HG02973 (cell line): Measurements from ENCODE around the gene CTBP1.

Experiments
- ATAC-seq: cut with Tn5 transposase; IDR thresholded peaks from one replicate; pipeline ENCODE4 v1.9.1; 2021; ENCODE audit warnings: moderate library complexity; ENCODE audit not compliant: unreplicated experiment

CTBP1 gene

DNA sequence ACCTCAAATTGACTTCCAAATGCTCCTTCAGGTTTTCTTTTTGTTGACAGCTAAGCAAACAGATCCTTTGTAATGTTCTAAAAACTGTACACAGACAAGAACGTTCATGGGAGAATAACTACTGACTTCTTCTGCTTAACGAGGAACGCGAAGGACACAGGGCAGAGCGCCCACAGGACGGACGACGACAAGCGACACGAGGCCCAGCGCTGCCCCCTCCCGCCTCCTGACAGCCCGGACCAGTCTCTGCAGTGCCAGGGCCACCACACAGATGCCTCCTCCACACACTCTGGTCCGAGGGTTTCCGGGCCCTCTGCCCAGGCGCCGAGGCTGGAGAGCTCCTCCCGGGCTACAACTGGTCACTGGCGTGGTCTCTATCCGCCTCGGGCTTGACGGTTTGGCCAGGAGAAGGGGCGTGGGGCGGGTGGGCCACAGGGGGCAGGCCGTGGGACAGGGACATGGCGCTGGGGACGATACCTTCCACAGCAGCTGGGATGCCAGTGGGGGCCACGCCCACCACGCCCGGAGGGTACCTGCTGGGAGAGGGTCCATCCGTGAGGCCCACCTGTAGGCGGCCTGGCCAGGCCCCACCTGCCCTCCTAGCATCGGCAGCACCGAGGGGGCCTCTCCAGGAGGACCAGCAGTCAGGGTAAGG, 36.9 kb downstream of the CTBP1 start:
- no peak for ATAC-seq

DNA sequence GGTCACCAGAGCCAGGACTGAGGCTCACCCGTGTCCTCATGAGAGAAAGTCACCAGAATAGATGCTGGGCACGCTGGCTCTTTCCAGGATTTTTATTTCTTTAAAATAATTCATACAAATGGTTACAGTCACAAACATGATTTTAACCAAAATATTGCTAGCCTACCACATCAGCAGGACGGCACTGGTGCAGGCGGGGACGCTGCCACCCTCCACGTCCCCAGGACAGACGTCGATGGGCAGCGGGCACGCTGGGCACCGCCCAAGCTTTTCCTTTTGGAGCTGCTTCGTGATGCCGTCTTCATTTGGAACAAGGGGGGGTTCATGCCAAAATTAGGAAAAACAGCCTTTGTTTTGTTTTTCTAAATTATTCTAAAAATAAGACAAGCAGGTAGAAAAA, 37.6 kb downstream of the CTBP1 start:
- ATAC-seq = no peak

DNA sequence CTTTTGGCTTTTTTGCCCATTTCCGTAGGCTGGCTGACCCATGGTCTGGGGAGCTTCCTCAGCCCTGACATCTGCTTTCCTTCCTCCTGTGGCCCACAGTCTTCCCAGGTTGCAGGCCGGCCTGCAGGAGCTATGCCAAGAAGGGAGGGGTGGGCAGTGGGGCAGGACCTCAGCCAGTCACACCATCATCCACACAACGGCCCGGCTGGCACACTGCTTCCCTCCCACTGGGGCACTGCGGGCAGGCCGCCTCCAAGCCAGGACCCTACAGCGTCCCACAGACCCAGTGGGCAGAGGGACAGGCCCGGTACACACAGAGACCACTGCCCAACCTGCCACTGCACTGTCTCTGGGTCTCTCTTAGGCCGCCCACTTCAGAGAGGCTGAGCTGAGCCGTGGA, 38.0 kb downstream of the CTBP1 start:
- no peak for ATAC-seq

DNA sequence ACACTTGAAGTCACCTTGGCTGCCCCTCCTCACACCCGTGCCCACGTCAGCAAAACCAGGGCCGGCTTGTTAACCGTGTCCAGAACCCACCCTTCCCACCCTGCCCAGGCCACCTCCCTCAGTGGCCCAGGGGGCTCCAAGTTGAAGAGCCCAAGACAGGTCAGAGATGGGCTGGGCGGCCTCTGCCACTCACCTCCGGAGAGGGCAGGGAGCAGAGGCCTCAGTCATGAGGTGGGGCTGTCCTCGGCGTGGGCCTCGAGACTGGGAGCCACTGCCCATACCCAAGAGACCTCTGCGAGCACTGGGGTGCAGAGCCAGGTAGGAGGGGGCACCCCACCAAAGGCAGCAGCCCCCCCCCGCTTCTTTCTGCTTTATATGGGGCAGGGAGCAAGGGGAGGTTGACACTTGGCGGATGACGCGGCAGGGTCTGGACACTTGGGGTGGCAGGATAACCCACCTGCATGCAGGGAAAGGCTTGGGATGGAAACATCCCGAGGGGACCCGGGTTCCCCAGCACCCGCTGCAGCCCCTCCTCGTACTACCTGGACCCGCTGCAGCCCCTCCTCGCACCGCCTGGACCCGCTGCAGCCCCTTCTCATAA, 38.6 kb downstream of the CTBP1 start:
- no peak for ATAC-seq

DNA sequence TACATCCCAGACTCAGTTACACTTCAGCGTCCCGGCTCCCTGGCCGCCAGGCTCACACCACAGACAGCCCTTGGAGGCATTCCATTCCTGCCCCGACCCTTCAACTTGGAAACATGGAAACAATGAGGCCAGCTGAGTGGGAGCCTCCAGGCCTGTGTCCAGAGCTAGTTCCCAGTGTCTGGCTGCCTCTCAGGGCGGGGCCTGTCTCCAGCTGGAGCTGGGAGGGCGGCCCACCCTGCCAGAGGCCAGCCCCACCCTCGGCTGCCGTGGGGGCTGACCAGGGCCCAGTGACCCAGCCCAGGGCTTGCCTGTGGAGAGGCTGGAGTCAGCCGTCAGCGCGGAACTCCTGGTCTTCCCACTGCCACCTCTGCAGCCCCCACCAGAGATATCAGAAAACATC, 39.1 kb downstream of the CTBP1 start:
- ATAC-seq = no peak

DNA sequence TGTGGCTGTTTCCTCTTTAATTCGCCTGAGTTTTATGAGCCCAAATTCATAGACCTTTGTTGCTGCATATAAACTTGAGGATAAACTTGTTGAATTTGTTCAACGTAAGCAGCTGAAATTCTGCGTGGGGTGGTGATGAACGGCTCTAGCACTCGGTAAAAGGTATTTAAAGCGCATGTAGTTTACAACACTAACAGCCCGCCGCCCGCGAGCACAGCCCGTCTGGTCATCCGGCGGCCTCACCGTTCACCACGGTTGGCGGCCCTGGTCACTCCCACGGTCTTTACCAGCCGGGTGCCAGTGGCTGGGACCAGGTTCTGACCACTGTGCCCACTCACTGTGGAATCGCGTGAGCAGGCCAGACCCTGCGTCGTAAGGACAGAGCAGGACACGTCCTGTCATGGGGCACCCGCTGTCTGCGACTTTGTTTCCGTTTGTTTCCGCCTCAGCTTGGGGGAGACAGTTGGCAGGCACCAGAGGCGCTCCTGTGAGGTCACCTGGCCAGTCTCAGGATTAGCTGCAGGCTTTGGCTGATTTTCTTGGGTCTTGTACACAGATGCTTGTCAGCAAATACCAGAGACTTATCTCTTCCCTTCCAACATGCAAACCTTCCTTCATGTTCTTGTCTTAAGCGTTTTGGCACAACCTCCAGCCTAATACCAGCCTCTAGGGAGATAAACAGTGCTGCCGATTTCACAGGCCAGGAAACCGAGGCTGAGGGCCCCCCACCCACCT, 39.8 kb downstream of the CTBP1 start:
- ATAC-seq = no peak

DNA sequence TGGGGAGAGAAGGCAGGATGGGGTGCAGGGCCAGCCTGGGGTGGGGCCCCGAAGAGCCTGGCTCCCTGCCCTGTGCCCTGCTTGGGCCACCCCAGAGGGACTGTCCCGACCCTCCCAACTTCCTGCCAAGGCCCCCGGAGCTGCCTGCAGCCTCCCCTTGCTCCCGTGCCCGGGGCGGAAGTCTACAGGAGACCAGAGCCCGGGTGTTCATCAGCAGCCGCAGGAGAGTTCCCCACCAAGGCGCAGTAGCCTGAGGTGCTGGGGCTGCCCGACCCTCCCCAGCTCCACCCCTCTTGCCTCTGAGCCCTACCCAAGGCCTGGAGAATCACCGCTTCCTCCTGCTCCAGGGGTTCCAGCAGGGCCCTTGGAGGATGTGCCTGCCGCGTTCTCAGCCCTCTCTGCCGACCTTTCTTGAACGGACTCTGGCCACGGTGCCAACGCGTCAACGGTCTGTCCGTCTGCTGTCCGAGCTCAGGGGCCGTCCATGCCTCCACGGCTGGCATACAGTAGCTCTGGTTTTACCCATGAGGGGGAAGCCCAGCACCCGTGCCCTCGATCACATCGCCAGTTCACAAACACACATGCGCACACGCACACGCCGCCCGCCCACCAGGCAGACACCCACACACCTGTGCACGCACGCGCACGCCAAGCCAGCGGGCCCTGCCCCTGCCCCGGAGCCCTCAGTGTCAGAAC, 40.5 kb downstream of the CTBP1 start:
- no peak for ATAC-seq

DNA sequence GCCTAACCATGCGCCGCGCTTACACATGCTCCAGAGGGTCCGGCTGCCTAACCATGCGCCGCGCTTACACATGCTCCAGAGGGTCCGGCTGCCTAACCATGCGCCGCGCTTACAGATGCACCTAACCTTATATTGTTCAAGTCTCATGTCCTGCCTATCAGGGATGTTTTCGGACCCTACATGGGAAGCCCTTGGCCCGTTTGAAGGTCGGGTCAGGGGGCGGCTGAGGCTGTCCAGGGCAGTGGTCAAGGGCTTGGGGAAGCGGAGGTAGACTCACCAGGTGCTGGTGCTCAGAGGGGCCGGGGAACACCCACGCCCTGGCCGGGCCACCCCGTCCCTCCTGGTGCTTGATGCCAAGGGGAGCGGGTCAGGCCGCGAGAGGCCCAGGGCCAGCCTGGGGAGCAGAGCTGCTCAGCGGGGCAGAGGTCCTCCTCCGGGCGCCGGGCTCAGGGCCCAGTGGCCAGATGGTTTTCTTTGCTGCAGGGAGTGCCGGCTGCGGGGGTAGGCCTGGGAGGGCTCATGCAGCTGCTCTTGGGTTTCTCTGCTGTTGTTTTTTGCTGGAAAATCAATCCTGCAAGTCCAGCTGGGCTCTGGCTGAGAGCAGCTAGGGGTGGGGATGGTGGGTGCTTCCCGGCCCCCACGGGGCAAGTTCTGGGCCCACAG, 41.2 kb downstream of the CTBP1 start:
- ATAC-seq = no peak

DNA sequence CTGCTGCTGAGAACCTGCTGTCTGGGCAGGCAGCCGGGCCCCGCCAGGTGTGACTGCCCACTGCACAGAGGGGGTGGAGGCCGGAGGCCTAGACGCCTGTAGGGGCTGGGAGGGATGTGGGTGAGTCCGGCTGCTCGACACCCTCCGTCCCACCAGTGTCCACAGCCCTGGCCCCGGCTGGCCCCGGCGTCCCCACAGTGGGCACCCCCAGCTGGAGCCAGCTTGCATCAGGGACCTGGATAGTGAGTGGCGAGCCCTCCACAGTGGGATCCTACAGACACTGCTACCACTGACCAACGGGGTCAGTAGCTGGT, 41.8 kb downstream of the CTBP1 start:
- ATAC-seq = no peak

DNA sequence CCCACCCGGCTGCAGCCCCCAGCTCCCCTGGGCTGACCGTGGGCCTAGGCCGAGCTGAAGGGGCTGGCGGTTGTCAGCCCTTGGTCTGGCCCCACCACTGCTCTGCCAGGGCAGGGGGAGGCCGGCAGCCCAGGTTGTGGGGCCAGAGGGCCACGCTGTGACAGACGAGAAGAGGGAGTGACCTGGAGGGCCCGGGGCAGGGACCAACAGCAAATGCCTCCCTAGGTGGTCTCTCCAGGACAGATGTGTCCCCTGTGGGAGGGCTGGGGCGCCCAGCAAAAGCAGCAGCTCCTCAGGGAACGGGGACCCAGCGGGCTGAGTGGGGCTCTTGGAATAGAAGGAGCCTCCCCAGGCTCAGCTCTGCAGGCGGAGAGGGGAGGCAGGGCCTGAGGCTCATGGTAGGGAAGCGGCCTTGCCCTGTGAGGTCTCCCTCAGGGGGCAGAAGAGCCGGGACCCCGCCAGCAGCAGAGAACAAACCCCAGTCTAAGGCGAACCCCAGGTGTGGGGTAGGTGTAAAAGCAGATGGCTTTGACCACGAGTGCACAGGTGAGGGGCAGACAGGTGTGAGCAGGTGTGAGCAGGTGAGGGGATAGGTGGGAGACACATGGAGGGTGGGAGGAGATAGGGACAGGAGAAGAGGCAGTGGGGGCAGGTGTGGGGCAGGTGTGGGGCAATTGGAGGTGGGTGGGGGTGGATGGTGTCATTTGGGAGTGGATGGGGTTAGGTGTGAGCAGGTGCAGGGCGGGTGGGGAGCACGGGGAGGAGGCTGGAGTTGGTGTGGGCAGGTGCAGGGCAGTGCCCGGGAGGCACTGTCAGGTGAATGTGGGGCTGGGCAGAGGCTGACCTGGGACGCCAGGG, 42.4 kb downstream of the CTBP1 start:
- ATAC-seq = no peak

DNA sequence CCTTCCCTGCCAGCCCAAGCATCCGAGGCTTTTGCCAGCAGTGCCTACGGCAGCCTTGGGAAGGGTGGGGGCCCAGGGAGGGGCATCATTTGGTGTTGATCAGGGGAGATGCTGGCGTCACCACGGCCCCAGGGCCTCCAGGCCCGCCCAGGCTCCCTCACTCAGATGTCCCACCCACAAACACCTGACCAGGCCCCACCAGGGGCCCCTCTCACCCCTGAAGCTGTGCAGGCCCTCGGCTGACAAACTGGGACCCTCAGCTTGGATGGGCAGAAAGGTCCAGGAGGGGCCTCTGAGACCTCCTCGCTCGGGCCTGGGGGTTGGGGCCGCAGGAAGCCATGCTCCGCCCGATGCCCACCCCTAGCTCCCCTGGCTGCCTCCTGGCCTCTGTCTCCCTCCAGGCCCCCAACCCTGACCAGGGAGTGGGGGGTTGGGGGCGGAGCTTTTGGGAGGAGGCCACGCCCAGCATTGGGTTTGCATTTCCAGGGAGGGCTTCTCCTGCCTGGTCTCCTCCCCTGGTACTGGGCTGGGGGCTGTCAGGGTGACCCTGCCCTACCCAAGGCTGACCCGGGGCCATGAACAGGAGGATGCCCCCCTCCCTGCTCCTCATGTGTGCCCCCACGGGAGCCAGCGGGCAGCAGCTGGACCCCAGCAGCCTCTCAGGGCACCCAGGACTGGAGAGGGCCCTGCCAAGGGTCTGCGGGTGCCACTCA, 43.2 kb downstream of the CTBP1 start:
- ATAC-seq = no peak

DNA sequence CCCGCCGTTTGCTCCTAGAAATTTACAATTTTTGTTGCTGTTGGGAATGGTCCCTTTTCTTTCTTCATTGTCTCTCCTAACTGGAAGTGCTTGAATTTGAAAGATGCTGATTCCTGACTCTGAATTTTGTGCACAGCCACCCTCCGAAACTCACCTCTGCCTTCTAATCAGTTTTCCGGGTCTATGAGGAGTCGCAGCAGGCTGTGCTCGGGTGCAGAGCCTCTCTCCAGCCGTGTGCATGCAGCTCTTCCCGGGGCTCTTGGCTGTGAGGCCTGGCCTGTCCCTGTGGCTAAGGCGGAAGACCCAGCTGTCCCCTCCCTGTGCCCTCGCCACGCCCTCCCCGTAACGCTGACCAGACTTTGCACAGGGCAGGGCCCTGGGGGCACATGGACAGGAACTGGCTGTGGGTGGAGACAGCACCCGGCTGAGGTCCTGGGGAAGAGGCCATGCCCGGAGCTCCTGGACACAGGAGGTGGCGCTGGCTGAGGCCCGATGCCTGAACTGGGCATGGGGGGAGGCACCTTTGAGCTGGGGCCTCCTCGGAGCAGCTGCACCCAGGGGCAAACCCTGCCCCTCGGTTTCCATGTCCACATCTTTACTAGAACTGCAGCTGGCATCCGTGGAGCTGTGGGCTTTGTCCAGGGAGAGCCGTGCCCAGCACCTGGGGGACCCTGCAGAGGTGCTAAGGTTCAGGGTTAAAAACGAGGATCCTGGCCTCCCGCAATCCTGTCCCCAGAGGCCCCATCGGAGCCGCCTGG, 43.9 kb downstream of the CTBP1 start:
- no peak for ATAC-seq

DNA sequence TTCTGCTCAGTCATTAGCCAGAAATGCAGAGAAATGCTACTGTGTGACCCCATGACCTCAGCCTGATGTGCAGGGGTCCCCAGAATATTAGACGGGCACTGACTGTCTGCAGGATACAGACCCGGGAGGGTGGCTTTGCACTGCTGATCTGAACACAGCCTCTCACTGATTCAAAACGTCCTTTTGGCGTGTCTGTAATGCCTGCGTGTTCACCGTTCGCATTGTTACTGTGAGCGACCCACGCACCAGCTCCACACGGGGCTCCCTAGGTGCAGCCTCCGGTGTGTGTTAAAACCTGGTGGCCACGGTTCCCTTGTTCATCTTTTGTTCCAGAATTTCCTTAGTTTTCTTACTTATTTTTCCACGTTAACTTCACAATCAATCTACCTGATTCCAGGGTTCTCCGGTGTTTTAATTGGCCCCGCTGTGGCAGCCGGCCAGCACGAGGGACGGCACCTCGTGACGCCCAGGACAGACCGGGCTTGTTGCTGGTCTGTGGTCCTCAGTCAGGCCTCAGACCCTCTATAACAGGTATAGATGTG, 44.6 kb downstream of the CTBP1 start:
- ATAC-seq = no peak

DNA sequence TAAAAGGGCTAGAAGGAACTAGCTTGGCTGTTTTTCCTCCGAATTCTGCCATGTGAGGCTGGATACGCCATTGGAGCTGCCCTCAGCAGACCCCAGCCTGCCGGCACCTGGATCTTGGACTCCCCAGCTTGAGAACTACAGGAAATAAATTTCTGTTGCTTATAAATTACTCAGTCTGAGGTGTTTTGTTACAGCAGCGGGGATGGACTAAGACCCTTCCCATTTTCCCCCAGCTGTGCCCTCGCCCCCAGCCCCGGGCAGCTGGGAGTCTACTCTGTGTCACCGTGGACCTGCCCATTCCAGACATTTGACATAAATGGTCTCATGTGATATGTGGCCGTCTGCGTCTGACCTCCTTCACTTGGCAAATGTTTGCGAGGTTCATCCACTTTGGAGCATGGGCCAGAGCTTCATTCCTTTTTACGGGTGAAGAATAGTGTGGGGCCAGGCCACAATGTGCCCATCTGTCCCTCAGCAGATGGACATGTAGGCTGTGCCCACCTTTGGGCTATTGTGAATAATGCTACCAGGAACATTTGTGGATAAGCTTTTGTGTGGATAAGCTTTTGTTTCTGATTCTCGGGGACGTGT, 45.8 kb downstream of the CTBP1 start:
- no peak for ATAC-seq

DNA sequence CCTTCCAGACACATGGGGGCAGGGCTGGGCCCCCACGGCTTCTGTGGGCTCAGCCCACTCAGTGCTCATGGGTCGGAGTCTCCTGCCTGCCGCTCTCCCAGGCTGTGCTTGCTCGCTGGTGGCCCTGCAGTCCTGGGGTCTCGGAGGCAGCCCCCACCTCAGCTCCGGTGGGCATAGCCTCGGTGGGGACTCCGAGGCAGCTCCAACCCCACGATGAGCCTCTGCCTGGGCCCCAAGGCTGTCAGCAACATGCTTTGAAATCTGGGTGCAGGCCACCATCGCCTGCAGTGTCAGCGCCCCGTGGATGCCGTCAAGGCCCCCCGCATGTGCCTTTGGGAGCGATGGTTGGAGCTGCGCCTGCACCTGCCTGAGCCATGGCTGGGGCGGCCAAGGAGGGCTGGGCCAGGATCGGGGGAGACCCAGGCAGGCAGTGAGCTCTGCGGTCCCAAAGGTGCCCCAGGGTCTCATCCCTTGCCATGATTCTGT, 46.4 kb downstream of the CTBP1 start:
- no peak for ATAC-seq

DNA sequence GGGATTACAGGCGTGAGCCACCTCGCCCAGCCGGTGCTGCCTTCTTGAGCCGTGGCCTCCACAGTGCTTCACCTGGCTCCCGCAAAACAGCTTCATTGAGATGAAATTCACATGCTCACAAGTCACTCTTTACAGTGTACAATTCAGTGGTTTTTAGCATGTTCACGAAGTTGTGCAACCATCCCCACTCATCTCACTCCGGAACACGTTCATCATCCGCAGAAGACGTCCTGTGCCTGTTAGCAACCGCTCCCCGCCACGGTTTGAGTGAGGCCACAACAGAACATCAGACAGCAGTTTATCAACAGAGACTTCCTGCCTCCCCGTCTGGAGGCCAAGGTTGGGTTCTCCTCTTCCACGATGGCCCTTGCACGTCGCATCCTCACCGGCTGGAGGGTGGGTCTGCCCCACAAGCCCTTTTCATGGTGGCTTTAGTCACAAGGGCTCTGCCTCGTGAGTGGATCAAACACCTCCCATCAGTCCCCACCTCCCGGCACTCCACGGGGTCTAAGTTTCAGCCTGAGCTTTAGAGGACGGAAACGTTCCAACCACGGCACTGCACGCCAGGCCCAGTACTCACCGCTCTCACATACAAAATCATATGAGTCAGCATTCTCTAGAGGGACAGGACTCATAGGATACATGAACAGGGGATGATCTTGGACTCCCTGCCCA, 46.9 kb downstream of the CTBP1 start:
- ATAC-seq = no peak

DNA sequence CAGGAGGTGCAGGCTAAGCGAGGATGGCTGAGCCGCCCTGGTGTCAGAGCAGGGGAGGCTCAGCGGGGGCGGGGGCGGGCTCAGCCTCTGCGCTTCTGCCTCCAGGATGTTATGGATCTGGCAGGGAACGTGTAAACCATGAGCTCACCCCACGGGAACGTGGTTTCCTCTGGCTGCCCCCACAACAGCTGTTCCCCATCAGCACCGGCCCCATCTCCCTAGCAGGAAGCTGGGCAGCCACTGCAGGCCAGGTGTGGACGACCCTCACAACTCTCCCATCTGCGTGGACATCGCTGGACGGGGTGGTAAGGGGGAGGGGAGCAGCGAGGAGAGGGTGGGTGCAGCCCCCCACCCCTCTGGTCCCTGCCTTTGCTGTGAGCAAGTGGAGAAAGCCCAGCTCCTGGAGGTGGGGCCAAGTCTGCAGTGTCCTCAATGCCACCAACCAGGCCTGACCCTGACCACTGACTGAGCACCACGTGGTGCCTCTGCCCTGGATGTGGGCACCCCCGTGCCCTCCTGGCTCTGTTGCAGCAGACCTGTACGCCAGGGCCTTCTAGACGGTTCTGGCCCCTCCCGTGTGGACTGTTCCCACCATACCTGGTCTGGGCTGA, 48.4 kb downstream of the CTBP1 start:
- ATAC-seq = no peak
